IPS-20b (cell line): ENCODE results near the gene DIPK1B.

Source experiments
- H3K27ac ChIP-seq: one replicate; pipeline ENCODE4 v1.5.1; 2013; ENCODE audit warnings: low read length
- H3K27me3 ChIP-seq: 2 replicates; pipeline ENCODE4 v1.6.1; 2013; ENCODE audit warnings: mild to moderate bottlenecking, low read length, inconsistent platforms; ENCODE audit not compliant: insufficient read depth
- H3K36me3 ChIP-seq: 2 replicates; pipeline ENCODE4 v1.6.1; 2013; ENCODE audit warnings: low read depth, mild to moderate bottlenecking, inconsistent platforms, low read length, moderate library complexity; ENCODE audit not compliant: insufficient read depth
- H3K4me1 ChIP-seq: 2 replicates; pipeline ENCODE4 v1.6.1; 2013; ENCODE audit warnings: mild to moderate bottlenecking, control low read depth, inconsistent platforms, low read length, moderate library complexity; ENCODE audit not compliant: insufficient read depth
- H3K4me3 ChIP-seq: 2 replicates; pipeline ENCODE4 v1.5.1; 2013; ENCODE audit warnings: mild to moderate bottlenecking, low read length, inconsistent platforms
- H3K9ac ChIP-seq: 2 replicates; pipeline ENCODE4 v1.6.1; 2013; ENCODE audit warnings: low read depth, mild to moderate bottlenecking, inconsistent platforms, low read length, moderate library complexity
- H3K9me3 ChIP-seq: 2 replicates; pipeline ENCODE4 v1.6.1; 2013; ENCODE audit warnings: mild to moderate bottlenecking, low read depth, low read length, inconsistent platforms; ENCODE audit not compliant: insufficient read depth

The DIPK1B gene

DNA sequence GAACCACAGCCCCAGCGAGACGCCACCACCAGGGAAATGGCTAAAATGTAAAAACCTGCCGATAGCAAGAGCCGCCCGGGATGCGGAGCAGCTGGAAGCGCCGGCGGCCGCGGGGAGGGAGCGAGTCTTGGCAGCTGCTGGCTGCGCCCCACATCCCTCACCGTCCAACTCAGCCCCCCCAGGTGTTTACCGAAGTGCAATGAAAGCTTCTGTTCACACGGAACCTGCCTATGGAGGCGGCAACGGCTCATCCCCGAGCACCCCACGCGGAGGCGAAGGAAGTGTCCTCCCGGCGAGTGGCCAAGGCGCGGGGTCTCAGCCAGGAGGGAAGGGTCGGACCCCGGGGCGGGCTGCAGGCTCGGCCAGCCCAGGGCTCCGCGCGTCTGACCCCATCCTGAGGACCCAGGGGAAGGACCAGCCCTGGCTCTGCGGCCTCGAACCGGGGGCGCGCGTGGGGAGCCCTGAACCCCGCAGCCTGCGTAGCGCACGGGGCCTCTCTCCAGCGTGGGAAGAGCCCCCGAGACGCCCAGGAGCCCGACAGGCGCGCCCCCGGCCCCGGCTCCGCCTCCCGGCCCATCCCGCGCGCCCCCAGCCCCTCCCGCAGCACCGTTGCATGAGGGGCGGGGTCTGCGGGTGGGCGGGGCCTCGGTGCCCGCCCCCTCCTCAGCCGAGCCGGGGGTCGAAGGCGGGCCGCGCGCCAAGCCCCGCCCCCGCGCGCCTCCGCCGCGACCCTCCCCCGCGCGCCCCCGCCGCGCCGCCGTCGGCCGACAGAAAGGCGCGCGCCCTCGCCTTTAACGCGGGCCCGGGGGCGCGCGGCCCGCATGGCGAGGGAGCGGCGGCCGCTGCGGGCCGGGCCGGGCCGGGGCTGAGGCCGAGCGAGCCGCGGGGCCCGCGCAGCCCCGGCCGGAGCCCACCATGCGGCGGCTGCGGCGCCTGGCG lies at the start of gene DIPK1B:
DIPK1B (plus strand) TSS at position 822 of the 939 bp plus-strand sequence; CDS start at position 916, 94 bp downstream.
- Histone ChIP-seq H3K9ac (peak within 1 kb of the TSS; percentile 64; the same call in 1 of the 2 replicates), H3K27ac (no peak within 1 kb of the TSS), H3K9me3 (no peaks in the 10 kb centered on the region), H3K4me3 (peak within 1 kb of the TSS; percentile 83), H3K36me3 (no peaks in the 10 kb centered on the region; the same call in 1 of the 2 replicates), H3K27me3 (peaks cover 17% of the 10 kb centered on the region; the same call in 1 of the 2 replicates), H3K4me1 (no peaks in the 10 kb centered on the region; the same call in 1 of the 2 replicates)

DNA sequence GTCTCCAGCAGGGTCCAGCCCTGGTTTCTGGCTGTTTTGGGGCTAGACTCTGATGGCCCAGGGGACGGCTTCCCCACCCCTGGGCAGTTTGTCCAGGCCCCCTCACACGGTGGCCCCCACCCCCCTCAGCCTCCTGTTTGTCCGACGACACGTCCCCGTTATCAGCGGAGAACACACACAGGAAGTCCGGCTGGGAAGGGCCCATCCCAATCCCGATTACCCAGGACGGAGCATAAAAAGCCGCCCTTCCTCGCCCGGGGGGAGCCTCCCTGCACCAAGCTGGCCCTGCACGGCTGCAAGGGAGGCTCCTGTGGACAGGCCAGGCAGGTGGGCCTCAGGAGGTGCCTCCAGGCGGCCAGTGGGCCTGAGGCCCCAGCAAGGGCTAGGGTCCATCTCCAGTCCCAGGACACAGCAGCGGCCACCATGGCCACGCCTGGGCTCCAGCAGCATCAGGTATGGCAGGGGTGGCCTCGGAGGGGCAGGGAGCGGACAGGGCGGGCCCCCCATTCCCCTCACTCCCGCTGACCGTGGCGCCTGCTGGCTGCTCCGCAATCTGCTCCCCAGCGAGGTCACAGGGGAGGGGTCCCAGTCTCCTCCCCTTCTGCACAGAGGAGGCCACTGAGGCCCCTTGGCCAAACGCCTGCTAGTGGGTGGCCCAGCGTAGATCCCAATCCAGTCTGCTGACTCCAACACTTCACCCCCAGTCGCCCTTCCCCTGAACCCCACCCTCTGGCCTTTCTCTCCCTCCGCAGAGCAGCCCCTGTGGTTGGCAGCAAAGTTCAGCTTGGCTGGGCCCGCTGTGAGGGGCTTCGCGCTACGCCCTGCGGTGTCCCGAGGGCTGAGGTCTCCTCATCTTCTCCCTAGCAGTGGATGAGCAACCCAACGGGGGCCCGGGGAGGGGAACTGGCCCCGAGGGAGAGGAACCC lies 49.5 kb upstream of the DIPK1B start, which contains the start of gene EGFL7:
EGFL7 (plus strand) TSS at position 261 of the 926 bp plus-strand sequence. CDS start 5,367 bp downstream, outside the sequence.
- H3K4me3 ChIP-seq, result no peak within 1 kb of the TSS
- no peak within 1 kb of the TSS for H3K27ac ChIP-seq
- peaks cover 9% of the 10 kb centered on the region; the same call in 1 of the 2 replicates for H3K27me3 ChIP-seq
- H3K9ac ChIP-seq, result no peak within 1 kb of the TSS
- H3K4me1 ChIP-seq, result no peaks in the 10 kb centered on the region
- H3K9me3 ChIP-seq, result no peaks in the 10 kb centered on the region
- no peaks in the 10 kb centered on the region for H3K36me3 ChIP-seq

DNA sequence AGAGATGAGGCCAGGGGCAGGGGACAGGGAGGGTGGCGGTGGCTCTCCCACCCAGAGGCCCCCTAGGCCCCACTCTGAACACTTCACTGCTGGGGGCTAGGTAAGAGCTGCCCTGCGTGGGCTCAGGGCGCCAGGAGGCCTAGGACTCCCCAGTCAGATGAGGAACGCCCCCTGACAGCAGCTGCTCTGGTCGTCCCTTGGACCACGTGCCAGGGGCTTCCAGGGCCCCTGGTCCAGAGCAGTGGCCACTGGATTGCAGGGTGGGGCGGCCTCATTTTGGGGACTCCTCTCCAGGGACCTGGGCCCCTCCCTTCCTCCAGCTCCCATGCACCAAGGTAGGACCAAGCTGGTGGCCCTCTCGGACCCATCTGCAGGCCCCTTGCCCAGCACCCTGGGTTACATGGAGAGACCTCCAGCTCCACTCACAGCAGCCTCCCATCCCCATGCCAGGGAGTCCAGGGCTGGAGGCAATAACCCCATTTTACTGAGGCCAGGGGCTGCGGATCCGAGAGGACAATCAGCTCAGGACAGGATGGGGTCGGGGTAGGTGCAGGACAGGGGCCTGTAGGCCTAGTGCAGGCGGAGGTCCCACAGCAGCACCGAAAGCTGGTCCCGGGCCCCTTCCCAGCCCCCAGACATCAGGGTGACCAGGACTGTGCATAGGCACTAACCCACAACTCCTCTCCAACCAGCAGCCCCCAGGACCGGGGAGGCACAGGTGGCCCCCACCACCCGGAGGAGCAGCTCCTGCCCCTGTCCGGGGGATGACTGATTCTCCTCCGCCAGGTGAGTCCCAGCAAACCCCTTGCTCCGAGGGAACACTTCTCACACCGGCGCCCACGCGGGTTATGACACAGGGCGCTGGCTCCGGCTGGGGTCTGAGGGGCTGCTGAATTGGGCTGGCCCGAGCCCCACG lies 48.1 kb upstream of the DIPK1B start:
- Histone ChIP-seq H3K9ac (no peak overlapping the region), H3K36me3 (no peaks in the 10 kb centered on the region), H3K4me1 (no peaks in the 10 kb centered on the region), H3K9me3 (no peaks in the 10 kb centered on the region), H3K27ac (no peak overlapping the region), H3K27me3 (peaks cover 9% of the 10 kb centered on the region; the same call in 1 of the 2 replicates), H3K4me3 (no peak overlapping the region)

DNA sequence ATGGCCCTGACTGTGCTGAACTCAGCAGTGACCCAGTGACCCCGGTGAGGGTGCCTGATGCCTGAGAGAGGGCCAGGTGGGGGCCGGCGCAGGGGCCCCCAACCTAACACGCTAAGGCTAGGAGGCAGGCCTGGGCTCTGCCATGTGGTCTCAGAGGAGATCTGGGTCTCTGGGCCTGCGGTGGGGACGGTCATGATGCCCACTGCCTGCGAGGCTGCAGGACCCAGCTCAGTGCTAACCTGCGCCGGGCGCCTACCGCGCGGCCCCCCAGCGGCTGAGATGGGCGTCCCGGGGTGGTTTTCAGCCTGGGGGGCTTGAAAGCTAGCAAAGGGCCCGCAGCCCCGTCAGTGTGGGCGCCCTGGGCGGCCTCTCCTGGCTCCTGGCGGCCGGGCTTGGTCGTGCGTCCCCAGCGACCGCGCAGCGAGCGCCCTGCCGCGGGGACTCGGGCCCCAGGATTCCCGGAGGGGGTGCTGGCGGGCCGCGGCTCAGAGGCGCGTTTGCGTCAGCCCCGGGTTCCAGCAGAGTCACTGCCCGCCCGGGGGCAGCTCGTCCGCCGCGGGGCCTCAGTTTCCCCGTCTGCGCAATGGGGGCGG lies 47.2 kb upstream of the DIPK1B start:
- Histone ChIP-seq H3K4me1 (no peaks in the 10 kb centered on the region), H3K27ac (no peak overlapping the region), H3K36me3 (no peaks in the 10 kb centered on the region), H3K9ac (no peak overlapping the region), H3K9me3 (no peaks in the 10 kb centered on the region), H3K27me3 (peaks cover 9% of the 10 kb centered on the region; the same call in 1 of the 2 replicates), H3K4me3 (no peak overlapping the region; the same call in 1 of the 2 replicates)

DNA sequence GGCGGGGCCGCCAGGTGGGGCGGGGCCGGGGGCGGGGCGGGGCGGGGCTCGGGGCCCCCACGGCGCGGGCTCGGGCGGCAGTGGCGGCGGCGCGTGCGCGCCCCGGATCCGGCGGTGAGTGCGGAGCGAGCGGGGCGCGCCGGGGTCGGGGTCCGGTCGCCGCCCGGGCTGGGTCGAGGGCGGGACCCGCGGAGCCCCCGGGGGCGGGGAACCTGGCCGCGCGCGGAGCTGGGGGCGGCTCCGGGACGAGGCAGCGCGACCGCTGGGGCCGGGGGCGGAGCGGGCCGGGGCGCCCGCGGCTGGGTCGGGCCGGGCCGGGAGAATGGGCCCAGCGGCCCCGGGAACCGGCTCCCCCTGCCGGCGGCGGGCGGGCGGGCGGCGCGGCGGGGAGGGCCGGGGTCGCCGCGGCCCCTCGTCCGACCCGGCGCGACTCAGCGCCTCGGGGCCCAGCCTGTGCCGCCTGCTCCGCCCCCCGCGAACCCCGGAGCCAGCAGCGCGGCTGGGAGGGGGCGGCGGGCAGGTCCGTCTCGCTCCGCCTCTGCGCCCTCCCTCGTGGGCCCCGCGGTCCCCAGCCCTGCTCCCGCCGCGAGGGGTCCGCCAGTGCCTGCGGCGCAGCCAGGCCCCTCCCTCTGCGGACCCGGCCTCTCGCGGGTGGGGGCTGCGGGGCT lies 46.5 kb upstream of the DIPK1B start:
- no peaks in the 10 kb centered on the region for H3K9me3 ChIP-seq
- H3K4me3 ChIP-seq, result no peak overlapping the region; the same call in 1 of the 2 replicates
- no peak overlapping the region for H3K27ac ChIP-seq
- no peaks in the 10 kb centered on the region for H3K4me1 ChIP-seq
- H3K27me3 ChIP-seq, result peaks cover 9% of the 10 kb centered on the region; the same call in 1 of the 2 replicates
- no peaks in the 10 kb centered on the region for H3K36me3 ChIP-seq
- H3K9ac ChIP-seq, result no peak overlapping the region

DNA sequence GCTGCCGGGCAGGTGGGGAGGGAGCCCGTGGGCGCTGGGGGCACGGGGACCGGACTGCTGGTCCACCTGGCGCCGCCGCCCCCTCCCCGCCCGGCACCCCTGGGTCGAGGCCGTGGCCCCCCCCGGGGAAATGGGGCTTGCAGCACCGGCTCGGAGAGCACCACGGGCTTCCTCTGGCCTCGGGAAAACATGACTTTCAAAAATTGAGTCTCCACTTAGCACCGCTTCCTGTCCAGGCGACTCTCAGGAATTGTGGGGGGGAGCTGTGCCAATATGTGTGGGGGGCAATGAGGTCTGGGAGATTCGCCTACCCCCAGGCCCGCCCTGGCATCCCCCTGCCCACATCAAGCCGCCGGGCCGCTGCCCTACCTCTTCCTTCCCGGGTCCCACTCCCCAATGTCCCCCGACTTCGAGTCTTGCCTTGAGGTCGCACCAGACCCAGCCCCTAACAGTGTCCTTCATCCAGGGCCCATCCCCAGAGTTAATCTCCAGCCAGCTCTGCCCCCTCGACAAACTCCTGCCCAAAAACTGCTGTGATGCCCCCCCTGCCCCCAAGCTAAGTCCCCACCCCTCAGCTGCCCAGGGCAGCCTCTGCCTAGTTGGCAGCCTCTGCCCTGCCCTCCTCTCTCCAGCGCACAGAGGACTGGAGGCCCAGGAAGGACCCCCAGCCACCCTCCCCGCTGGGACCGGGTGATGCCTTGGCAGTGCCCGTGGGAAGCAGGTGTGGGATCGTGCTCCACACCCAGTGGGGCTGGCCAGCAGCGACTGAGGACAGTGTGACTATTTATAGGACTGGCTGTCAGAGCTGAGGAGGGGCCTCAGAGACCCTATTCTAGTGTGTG lies 45.8 kb upstream of the DIPK1B start:
- Histone ChIP-seq H3K27me3 (peaks cover 9% of the 10 kb centered on the region; the same call in 1 of the 2 replicates), H3K9ac (no peak overlapping the region), H3K4me1 (no peaks in the 10 kb centered on the region), H3K9me3 (no peaks in the 10 kb centered on the region), H3K36me3 (no peaks in the 10 kb centered on the region), H3K27ac (no peak overlapping the region), H3K4me3 (peak overlapping the region; percentile 18; the same call in 1 of the 2 replicates)

DNA sequence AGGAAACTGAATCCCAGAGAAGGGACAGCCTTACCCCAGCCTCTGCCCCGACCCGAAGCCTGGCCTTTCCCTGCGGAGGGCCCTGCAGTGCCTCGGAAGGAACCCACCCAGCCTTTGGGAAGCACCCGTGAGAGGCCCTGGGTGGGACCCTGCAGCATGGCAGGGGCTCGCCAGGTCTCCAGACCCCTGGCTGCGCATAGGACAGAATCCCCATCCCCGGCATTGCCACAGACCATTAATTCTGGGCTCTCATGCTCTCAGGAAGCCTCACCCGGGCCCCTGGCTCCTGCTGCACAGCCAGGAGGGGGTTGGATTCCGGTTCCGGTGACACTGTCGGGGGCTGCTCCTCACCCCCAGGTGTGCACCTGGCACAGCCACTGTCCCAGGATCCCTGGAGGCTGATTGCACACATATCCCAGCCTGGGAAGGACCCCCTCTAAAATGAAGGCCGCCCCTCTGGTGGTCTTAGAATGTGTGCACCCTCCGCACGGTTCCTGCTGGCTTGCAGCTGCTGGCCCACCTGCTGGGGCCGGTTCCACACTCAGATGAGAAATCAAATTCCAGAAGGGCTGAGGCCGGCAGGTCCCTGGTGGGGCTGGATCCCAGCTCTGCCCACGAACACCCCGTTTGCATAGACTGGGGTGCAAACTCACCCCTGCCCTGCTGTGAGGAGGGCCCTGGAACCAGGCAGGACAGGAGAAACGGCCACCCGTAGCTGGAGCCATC lies 45.0 kb upstream of the DIPK1B start:
- H3K4me1 ChIP-seq, result no peaks in the 10 kb centered on the region
- H3K27ac ChIP-seq, result no peak overlapping the region
- no peak overlapping the region for H3K9ac ChIP-seq
- peaks cover 9% of the 10 kb centered on the region; the same call in 1 of the 2 replicates for H3K27me3 ChIP-seq
- no peaks in the 10 kb centered on the region for H3K9me3 ChIP-seq
- H3K36me3 ChIP-seq, result no peaks in the 10 kb centered on the region
- no peak overlapping the region for H3K4me3 ChIP-seq

DNA sequence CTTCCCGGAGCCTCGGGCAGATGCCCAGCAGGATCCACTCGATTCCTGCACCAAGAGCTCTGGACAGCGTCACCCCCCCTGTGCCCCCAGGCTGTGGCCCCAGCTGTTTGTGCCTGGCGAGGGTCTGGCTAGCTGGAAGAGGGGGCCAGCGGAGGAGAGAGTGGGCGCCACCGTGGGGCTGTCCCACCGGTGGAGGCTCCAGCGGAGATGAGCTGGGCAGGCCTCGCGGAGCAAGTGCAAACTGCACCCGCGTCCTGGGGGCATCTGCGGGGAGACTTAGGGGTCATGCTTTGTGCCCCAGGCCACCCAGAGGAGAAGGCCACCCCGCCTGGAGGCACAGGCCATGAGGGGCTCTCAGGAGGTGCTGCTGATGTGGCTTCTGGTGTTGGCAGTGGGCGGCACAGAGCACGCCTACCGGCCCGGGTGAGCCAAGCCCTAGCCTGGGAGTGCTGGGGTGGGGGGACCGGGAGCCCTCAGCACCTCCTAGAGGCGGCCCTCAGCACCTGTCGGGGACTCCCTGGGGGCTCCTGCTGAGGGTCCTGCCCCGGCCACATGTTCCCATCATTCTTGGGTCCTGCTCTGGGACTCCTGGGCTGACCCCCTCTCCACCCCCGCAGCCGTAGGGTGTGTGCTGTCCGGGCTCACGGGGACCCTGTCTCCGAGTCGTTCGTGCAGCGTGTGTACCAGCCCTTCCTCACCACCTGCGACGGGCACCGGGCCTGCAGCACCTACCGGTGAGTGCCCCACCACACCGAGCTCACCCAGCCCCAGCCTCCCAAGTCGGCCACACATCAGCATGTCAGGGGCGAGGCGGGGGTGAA lies 44.2 kb upstream of the DIPK1B start:
- H3K4me3 ChIP-seq, result no peak overlapping the region
- no peak overlapping the region for H3K9ac ChIP-seq
- H3K9me3 ChIP-seq, result no peaks in the 10 kb centered on the region
- H3K27me3 ChIP-seq, result peaks cover 9% of the 10 kb centered on the region; the same call in 1 of the 2 replicates
- no peak overlapping the region for H3K27ac ChIP-seq
- no peaks in the 10 kb centered on the region for H3K36me3 ChIP-seq
- no peaks in the 10 kb centered on the region for H3K4me1 ChIP-seq
